Endothelial cell of umbilical vein (primary cell): Measurements from ENCODE around the gene KDM4B. TPM values are rescaled to one million over a fixed set of nuclear protein-coding genes. Genes with fewer than 3 reads are reported as not detected.

Experiments used
- BruUV-seq: library from RNA; stranded (reverse); fragments of 400-500 nt; replicated peaks from 2 replicates; lab custom pipeline; 2021; lab: Mats Ljungman, UMichigan
- CTCF ChIA-PET: fragments of 300-600, 350-600 bp; sonication (Branson Sonifier 250); formaldehyde crosslinking; loops from one replicate; lab custom pipeline; 2021; ENCODE audit warnings: antibody characterized with exemption, inconsistent platforms; lab: Charles Lee
- POLR2A ChIA-PET: fragments of 300-600, 350-600 bp; sonication (Branson Sonifier 250); formaldehyde crosslinking; loops from one replicate; lab custom pipeline; 2021; ENCODE audit warnings: antibody characterized with exemption, inconsistent platforms; lab: Charles Lee
- DNase-seq: peaks from one replicate; pipeline ENCODE4 v3.0.0-alpha.2; 2011; ENCODE audit warnings: low read depth, low spot score
- FAIRE-seq: peaks from 2 replicates; lab custom pipeline; 2011; peaks lifted over from hg19 to GRCh38; lab: Jason Lieb, UNC
- H2AFZ ChIP-seq: 2 replicates; pipeline ENCODE4 v1.6.0; 2012; ENCODE audit warnings: low read depth, low read length, control low read depth, inconsistent platforms
- H3K27ac ChIP-seq: 2 replicates; pipeline ENCODE4 v1.5.1; 2011; ENCODE audit warnings: low read depth, mild to moderate bottlenecking, control low read depth, low read length, moderate library complexity; ENCODE audit not compliant: insufficient read depth
- H3K27me3 ChIP-seq, 2 experiments: 2 replicates each; pipeline versions ENCODE4 v1.6.0 to v1.6.1; 2011; ENCODE audit warnings: low read length in 2 of 2, mixed read lengths in 1 of 2; ENCODE audit not compliant: control insufficient read depth in 2 of 2, insufficient read depth in 2 of 2
- H3K36me3 ChIP-seq, 2 experiments: 2 replicates in 1 of 2; 3 replicates in 1 of 2; pipeline ENCODE4 v1.5.1; 2011; ENCODE audit warnings: low read length in 2 of 2, mild to moderate bottlenecking in 1 of 2, moderate library complexity in 1 of 2; ENCODE audit not compliant: control insufficient read depth in 2 of 2, insufficient read depth in 2 of 2; ENCODE audit errors: extremely low read depth in 1 of 2
- H3K4me1 ChIP-seq: 3 replicates; pipeline ENCODE4 v1.5.1; 2011; ENCODE audit warnings: mild to moderate bottlenecking, low read length; ENCODE audit not compliant: control insufficient read depth, insufficient read depth; ENCODE audit errors: extremely low read depth
- H3K4me2 ChIP-seq: 2 replicates; pipeline ENCODE4 v1.6.1; 2011; ENCODE audit warnings: low read length, control low read depth, mixed read lengths; ENCODE audit not compliant: insufficient read depth
- H3K4me3 ChIP-seq, 3 experiments: fragments of 200-600 bp in 1 of 3; sonication (generic), shearing (Covaris generic) in 1 of 3; replicated peaks in 1 of 3; 2 replicates each; pipeline ENCODE4 v1.5.1; 2011 to 2016; ENCODE audit warnings: control low read depth in 3 of 3, low read length in 3 of 3, mild to moderate bottlenecking in 2 of 3, inconsistent platforms in 1 of 3, low read depth in 1 of 3, moderate library complexity in 1 of 3; ENCODE audit not compliant: insufficient read depth in 1 of 3
- H3K79me2 ChIP-seq: 2 replicates; pipeline ENCODE4 v1.6.0; 2012; ENCODE audit warnings: low read length, inconsistent platforms; ENCODE audit not compliant: control insufficient read depth, insufficient read depth
- H3K9ac ChIP-seq: replicated peaks from 2 replicates; pipeline ENCODE3; 2011; ENCODE audit warnings: low read length, control low read depth; ENCODE audit not compliant: insufficient read depth; ENCODE audit errors: extremely low read depth
- H3K9me1 ChIP-seq: replicated peaks from 3 replicates; pipeline ENCODE4 v1.6.0; 2011; ENCODE audit warnings: mild to moderate bottlenecking, low read length; ENCODE audit not compliant: control insufficient read depth, insufficient read depth; ENCODE audit errors: extremely low read depth
- H3K9me3 ChIP-seq: replicated peaks from 2 replicates; pipeline ENCODE4 v1.5.1; 2012; ENCODE audit warnings: low read length, inconsistent platforms; ENCODE audit not compliant: control insufficient read depth, insufficient read depth
- H4K20me1 ChIP-seq: replicated peaks from 2 replicates; pipeline ENCODE3; 2011; ENCODE audit warnings: mild to moderate bottlenecking, low read length; ENCODE audit not compliant: control insufficient read depth, insufficient read depth; ENCODE audit errors: extremely low read depth
- CTCF ChIP-seq, 2 donors: IDR thresholded peaks; 1 replicate in 1 of 2; 2 replicates in 1 of 2; pipeline ENCODE4 v1.5.1; 2011; ENCODE audit warnings: low read length in 2 of 2, mild to moderate bottlenecking in 2 of 2, moderate library complexity in 2 of 2, control low read depth in 1 of 2, inconsistent platforms in 1 of 2, low read depth in 1 of 2; ENCODE audit not compliant: insufficient read depth in 1 of 2; ENCODE audit errors: extremely low read depth in 1 of 2
- EZH2 ChIP-seq: IDR thresholded peaks from 2 replicates; pipeline ENCODE4 v1.6.1; 2012; ENCODE audit warnings: borderline replicate concordance, low read depth, mild to moderate bottlenecking, moderate library complexity, low read length, inconsistent platforms; ENCODE audit not compliant: severe bottlenecking
- FOS ChIP-seq: IDR thresholded peaks from 2 replicates; pipeline ENCODE4 v1.6.1; 2011; ENCODE audit warnings: mild to moderate bottlenecking, low read length, moderate library complexity, borderline replicate concordance; ENCODE audit not compliant: insufficient read depth
- GATA2 ChIP-seq: IDR thresholded peaks from 2 replicates; pipeline ENCODE4 v1.7.0; 2011; ENCODE audit warnings: low read depth, mild to moderate bottlenecking, moderate library complexity, mixed read lengths, low read length; ENCODE audit not compliant: insufficient read length, insufficient read depth
- JUN ChIP-seq: IDR thresholded peaks from 2 replicates; pipeline ENCODE4 v1.6.1; 2011; ENCODE audit warnings: borderline replicate concordance, low read depth; ENCODE audit not compliant: insufficient read length, insufficient read depth
- MAX ChIP-seq: IDR thresholded peaks from 2 replicates; pipeline ENCODE4 v1.6.1; 2011; ENCODE audit not compliant: insufficient read depth, insufficient read length
- MYC ChIP-seq: IDR thresholded peaks from one replicate; pipeline ENCODE4 v1.6.1; 2011; ENCODE audit warnings: mild to moderate bottlenecking, low read depth, low read length
- POLR2A ChIP-seq: IDR thresholded peaks from 2 replicates; pipeline ENCODE4 v1.6.1; 2012; ENCODE audit warnings: low read depth, mild to moderate bottlenecking, control low read depth, low read length
- POLR2AphosphoS5 ChIP-seq: IDR thresholded peaks from 2 replicates; pipeline ENCODE4 v1.6.1; 2012; ENCODE audit warnings: low read depth, mild to moderate bottlenecking, control low read depth, low read length, moderate library complexity; ENCODE audit not compliant: insufficient read depth
- dilution Hi-C: fragments of 300-500 bp; cut with MboI; formaldehyde crosslinking; loops from one replicate; pipeline ENCODE4 v1.15.0; 2019; ENCODE audit warnings: low sequenced_read_pairs; ENCODE audit not compliant: extremely low pct_ligation_motif_present
- intact Hi-C: fragments of 100-400 bp; cut with micrococcal nuclease; formaldehyde crosslinking; loops from one replicate; pipeline ENCODE4 v1.10.0; 2022
- polyA plus RNA-seq, 4 experiments: library from polyadenylated mRNA; depleted of rRNA in 3 of 4; stranded (reverse) in 3 of 4; unstranded in 1 of 4; fragments of >200 nt; gene quantifications; 2 replicates each; pipeline versions ENCODE4 v1.2.1 to v1.2.3, GENCODE V29; 2011 to 2012; ENCODE audit warnings: missing spikeins in 1 of 4
- total RNA-seq: library from RNA; stranded (reverse); gene quantifications from 2 replicates; pipeline ENCODE4 v1.2.3, GENCODE V29; 2021

KDM4B gene
- total and polyA plus RNA-seq, 2 donors (not counting 3 experiments of a cell fraction or from before 2014, with no cell fraction given): 12.4 to 37.2 TPM

- Histone ChIP-seq H3K4me3 (no peak overlapping the region), H3K36me3 (peaks cover 0 to 9% of the 10 kb centered on the region in 2 experiments), H4K20me1 (no peaks in the 10 kb centered on the region), H3K27ac (no peak overlapping the region), H3K79me2 (no peaks in the 10 kb centered on the region), H3K27me3 (no peaks in the 10 kb centered on the region), H2AFZ (no peak overlapping the region), H3K9me1 (no peaks in the 10 kb centered on the region), H3K4me2 (no peak overlapping the region), H3K9me3 (no peaks in the 10 kb centered on the region), H3K4me1 (no peaks in the 10 kb centered on the region), H3K9ac (no peak overlapping the region)
- FAIRE-seq (no peak), DNase-seq (no peak)
- intact Hi-C loops: no loop called here
- ChIA-PET CTCF (interaction anchor here (1.4 kb wide), 1 partner anchor 22 kb away, joined by 5 read pairs; no protein-coding TSS in a partner anchor), POLR2A (no interaction called here)
- TF ChIP-seq MYC (no peak), MAX (no peak), JUN (no peak), POLR2AphosphoS5 (no peak), POLR2A (no peak)
- no TSS peak for BruUV-seq
- dilution Hi-C loops: no loop called here
Observed at GRCh38 chr19:5070331-5070730, 101.4 kb downstream of the KDM4B start.

- TF ChIP-seq MYC (no peak), CTCF (IDR thresholded peaks at IDR 0.05; ENCODE audit: extremely low read depth in 1 of 2, insufficient read depth in 1 of 2, low read depth in 1 of 2, low read length in 2 of 2) (no peak), POLR2A (no peak), EZH2 (no peak), JUN (no peak), MAX (no peak), POLR2AphosphoS5 (no peak), GATA2 (no peak), FOS (no peak)
- intact Hi-C loops (no loop called here), dilution Hi-C loops (no loop called here)
- Histone ChIP-seq H3K27ac (no peak overlapping the region), H3K4me2 (no peak overlapping the region), H3K9me1 (no peaks in the 10 kb centered on the region), H4K20me1 (no peaks in the 10 kb centered on the region), H3K36me3 (peaks cover 0 to 11% of the 10 kb centered on the region in 2 experiments), H3K9ac (no peak overlapping the region), H3K4me3 (no peak overlapping the region), H3K79me2 (no peaks in the 10 kb centered on the region), H3K4me1 (no peaks in the 10 kb centered on the region), H3K9me3 (no peaks in the 10 kb centered on the region), H3K27me3 (no peaks in the 10 kb centered on the region), H2AFZ (no peak overlapping the region)
- CTCF ChIA-PET: no interaction called here
- BruUV-seq: no TSS peak
- no peak for FAIRE-seq
- DNase-seq: no peak
- POLR2A ChIA-PET: no interaction called here
Observed at GRCh38 chr19:5070930-5071329, 102.0 kb downstream of the KDM4B start.
